AG04450 (cell line): ENCODE results near the gene AMELX. TPM values are rescaled to one million over a fixed set of nuclear protein-coding genes. Genes with fewer than 3 reads are reported as not detected.

ENCODE experiments used
- polyA plus RNA-seq: library from polyadenylated mRNA; depleted of rRNA; stranded (reverse); fragments of >200 nt; gene quantifications from 2 replicates; pipeline ENCODE4 v1.2.3, GENCODE V29; 2011; rRNA removed
- small RNA-seq: library from RNA; depleted of rRNA; stranded (forward); fragments of <200 nt; gene quantifications from one replicate; pipeline ENCODE3, GENCODE V24; 2012; ENCODE audit warnings: low read depth; ENCODE audit not compliant: insufficient read length

AMELX gene
- polyA plus RNA-seq, 1 experiment = not detected

Small RNAs within 50 kb of the gene (small RNA-seq; reads per million reads assigned to genes)
- gene MIR548AX = not detected

Other genes with a start within 250 kb of the AMELX start
- 26.7 and 32.3 TPM in 2 replicates for gene HCCS, start 182.1 kb upstream of the AMELX start, polyA plus RNA-seq